Breast epithelium (tissue), 4 donors: Measurements from ENCODE around the gene RAX. TPM values are rescaled to one million over a fixed set of nuclear protein-coding genes. Genes with fewer than 3 reads are reported as not detected.

Experiments used
- DNase-seq, 2 donors: peaks; one replicate each; pipeline ENCODE4 v3.0.0-alpha.2; 2019; ENCODE audit warnings: low spot score in 2 of 2
- H3K27ac ChIP-seq, 2 donors: fragments of 200-600 bp; sonication (generic) in 1 of 2; one replicate each; pipeline ENCODE4 v1.5.1; 2016 to 2019; ENCODE audit warnings: mild to moderate bottlenecking in 1 of 2
- H3K27me3 ChIP-seq, 2 donors: fragments of 200-600 bp; sonication (generic) in 1 of 2; one replicate each; pipeline versions ENCODE4 v1.5.1 to v1.6.0; 2017 to 2019; ENCODE audit warnings: control low read depth in 1 of 2, mild to moderate bottlenecking in 1 of 2
- H3K36me3 ChIP-seq: fragments of 200-600 bp; one replicate; pipeline ENCODE4 v1.5.1; 2019
- H3K4me1 ChIP-seq, 2 donors: fragments of 200-600 bp; sonication (generic); one replicate each; pipeline ENCODE4 v1.5.1; 2016 to 2019; ENCODE audit warnings: control low read depth in 1 of 2
- H3K4me3 ChIP-seq, 3 donors: fragments of 200-600 bp; sonication (generic); 1 replicate in 2 of 3; 2 replicates in 1 of 3; pipeline ENCODE4 v1.5.1; 2016 to 2019; ENCODE audit warnings: mild to moderate bottlenecking in 3 of 3, moderate library complexity in 2 of 3
- H3K9me3 ChIP-seq, 2 donors: fragments of 200-600 bp; sonication (generic) in 1 of 2; one replicate each; pipeline ENCODE4 v1.5.1; 2016 to 2019; ENCODE audit warnings: control low read depth in 1 of 2
- CTCF ChIP-seq, 3 donors: fragments of 450-650 bp; IDR thresholded peaks; one replicate each; pipeline ENCODE4 v1.5.1; 2016 to 2017; ENCODE audit warnings: antibody characterized with exemption in 3 of 3, mild to moderate bottlenecking in 3 of 3, moderate library complexity in 3 of 3
- POLR2A ChIP-seq: fragments of 450-650 bp; IDR thresholded peaks from one replicate; pipeline ENCODE4 v1.6.1; 2016; ENCODE audit warnings: antibody characterized with exemption, mild to moderate bottlenecking, moderate library complexity
- POLR2AphosphoS5 ChIP-seq, 3 donors: sonication (generic); formaldehyde crosslinking; IDR thresholded peaks; one replicate each; pipeline ENCODE4 v1.6.1; 2017; ENCODE audit warnings: antibody characterized with exemption in 3 of 3
- intact Hi-C: fragments of 100-400 bp; cut with DNase I; formaldehyde crosslinking; loops from one replicate; pipeline ENCODE4 v1.15.1; 2023; ENCODE audit warnings: low total_unique reads
- total RNA-seq, 3 donors: library from RNA; depleted of rRNA; stranded (reverse); fragments of >200 nt; gene quantifications; one replicate each; pipeline ENCODE4 v1.1.0, GENCODE V29; 2016

The RAX gene
- total RNA-seq, 3 donors from 2014 or later, result not detected

- peaks cover under 1 to 92% of the 10 kb centered on the region in 2 donors for H3K27me3 ChIP-seq
- intact Hi-C loops, result no loop called here
- H3K4me1 ChIP-seq, result no peaks in the 10 kb centered on the region
- no peak for TF ChIP-seq CTCF (IDR thresholded peaks at IDR 0.05)
- no peak for TF ChIP-seq POLR2A
- TF ChIP-seq POLR2AphosphoS5 (IDR thresholded peaks at IDR 0.05), result no peak
- DNase-seq, result no peak
- H3K27ac ChIP-seq, result no peak overlapping the region
- H3K4me3 ChIP-seq, result peak overlapping the region in 1 of 3 donors; percentile 11
- no peaks in the 10 kb centered on the region for H3K9me3 ChIP-seq
- H3K36me3 ChIP-seq, result no peaks in the 10 kb centered on the region
These were observed 5.6 kb downstream of the RAX start for GRCh38 chr18:59267503-59268126.

GRCh38 chr18:59266886-59267502 lies 6.3 kb downstream of the RAX start:
- Histone ChIP-seq H3K4me3 (no peak overlapping the region), H3K27me3 (peaks cover 0 to 86% of the 10 kb centered on the region in 2 donors), H3K27ac (no peak overlapping the region), H3K4me1 (no peaks in the 10 kb centered on the region), H3K9me3 (no peaks in the 10 kb centered on the region), H3K36me3 (no peaks in the 10 kb centered on the region)
- TF ChIP-seq CTCF (IDR thresholded peaks at IDR 0.05) (no peak), POLR2A (no peak), POLR2AphosphoS5 (IDR thresholded peaks at IDR 0.05) (no peak)
- DNase-seq, result no peak
- intact Hi-C loops, result no loop called here

- no peaks in the 10 kb centered on the region for H3K9me3 ChIP-seq
- no peak overlapping the region for H3K27ac ChIP-seq
- no peak overlapping the region for H3K4me3 ChIP-seq
- H3K36me3 ChIP-seq, result no peaks in the 10 kb centered on the region
- TF ChIP-seq POLR2AphosphoS5 (IDR thresholded peaks at IDR 0.05) (no peak), CTCF (IDR thresholded peaks at IDR 0.05) (no peak), POLR2A (no peak)
- peaks cover 0 to 81% of the 10 kb centered on the region in 2 donors for H3K27me3 ChIP-seq
- H3K4me1 ChIP-seq, result no peaks in the 10 kb centered on the region
- intact Hi-C loops, result no loop called here
- DNase-seq, result no peak
These were observed 6.8 kb downstream of the RAX start for GRCh38 chr18:59266459-59266858.

GRCh38 chr18:59265974-59266369 lies 7.3 kb downstream of the RAX start:
- Histone ChIP-seq H3K36me3 (no peaks in the 10 kb centered on the region), H3K9me3 (no peaks in the 10 kb centered on the region), H3K27ac (no peak overlapping the region), H3K27me3 (peaks cover 0 to 77% of the 10 kb centered on the region in 2 donors), H3K4me3 (peak overlapping the region in 1 of 3 donors; percentile 62), H3K4me1 (no peaks in the 10 kb centered on the region)
- TF ChIP-seq POLR2AphosphoS5 (IDR thresholded peaks at IDR 0.05), result no peak
- no peak for TF ChIP-seq CTCF (IDR thresholded peaks at IDR 0.05)
- TF ChIP-seq POLR2A, result no peak
- no peak for DNase-seq
- intact Hi-C loops, result no loop called here

GRCh38 chr18:59265246-59265973 lies 7.8 kb downstream of the RAX start:
- H3K36me3 ChIP-seq, result no peaks in the 10 kb centered on the region
- no peaks in the 10 kb centered on the region for H3K9me3 ChIP-seq
- no peak for DNase-seq
- H3K27ac ChIP-seq, result no peak overlapping the region
- H3K4me1 ChIP-seq, result no peaks in the 10 kb centered on the region
- intact Hi-C loops, result no loop called here
- peak overlapping the region; percentile 23 to 62 (median 44) for H3K4me3 ChIP-seq
- TF ChIP-seq POLR2A (no peak), CTCF (IDR thresholded peaks at IDR 0.05) (no peak), POLR2AphosphoS5 (IDR thresholded peaks at IDR 0.05) (no peak)
- H3K27me3 ChIP-seq, result peaks cover 0 to 71% of the 10 kb centered on the region in 2 donors
